HEK293 (cell line): Measurements from ENCODE around the gene ZNF397.

Experiments used
- CTCF ChIA-PET: fragments of 350-600 bp; formaldehyde crosslinking; extraction: SDS; loops from one replicate; lab custom pipeline; 2021; ENCODE audit warnings: antibody characterized with exemption; lab: Yijun Ruan, JAX
- POLR2A ChIA-PET: fragments of 300-600 bp; formaldehyde crosslinking; extraction: SDS; loops from one replicate; lab custom pipeline; 2020; ENCODE audit warnings: antibody characterized with exemption, inconsistent platforms; lab: Yijun Ruan, JAX
- H3K27ac ChIP-seq: fragments of 200-500 bp; sonication (Bioruptor generic); 2 replicates; pipeline ENCODE4 v1.5.1; 2014; ENCODE audit warnings: low read depth, low read length, control low read depth, inconsistent platforms; ENCODE audit errors: extremely low read depth
- H3K36me3 ChIP-seq, 2 experiments: fragments of 200-500 bp in 1 of 2; sonication (Bioruptor generic) in 1 of 2; 1 replicate in 1 of 2; 2 replicates in 1 of 2; pipeline ENCODE4 v1.5.1; 2014 to 2017; ENCODE audit warnings: inconsistent platforms in 2 of 2, low read length in 2 of 2; ENCODE audit not compliant: control insufficient read depth in 2 of 2, insufficient read depth in 1 of 2
- H3K4me1 ChIP-seq: fragments of 200-500 bp; sonication (Bioruptor generic); 2 replicates; pipeline ENCODE4 v1.5.1; 2014; ENCODE audit warnings: mild to moderate bottlenecking, low read length, inconsistent platforms; ENCODE audit not compliant: control insufficient read depth, insufficient read depth
- H3K4me3 ChIP-seq: 2 replicates; pipeline ENCODE4 v1.5.1; 2011; ENCODE audit warnings: low read depth, mild to moderate bottlenecking, control low read depth, low read length, moderate library complexity
- H3K9me3 ChIP-seq: fragments of 200-500 bp; sonication (Bioruptor generic); 2 replicates; pipeline ENCODE4 v1.5.1; 2014; ENCODE audit warnings: low read depth, low read length, inconsistent platforms; ENCODE audit not compliant: control insufficient read depth, insufficient read depth
- BCL11A ChIP-seq: fragments of 450-650 bp; formaldehyde crosslinking; IDR thresholded peaks from 2 replicates; pipeline ENCODE4 v1.5.1; 2016; ENCODE audit warnings: low read depth, missing biosample characterization, missing genetic modification characterization
- HIC1 ChIP-seq: fragments of 450-650 bp; formaldehyde crosslinking; IDR thresholded peaks from 2 replicates; pipeline ENCODE4 v1.5.1; 2016; ENCODE audit warnings: missing biosample characterization, missing genetic modification characterization
- MEIS1 ChIP-seq: sonication (generic); formaldehyde crosslinking; IDR thresholded peaks from 2 replicates; pipeline ENCODE4 v1.8.1; 2022; ENCODE audit warnings: missing genetic modification reagents, mild to moderate bottlenecking, borderline replicate concordance
- ZEB2 ChIP-seq: fragments of 450-650 bp; formaldehyde crosslinking; IDR thresholded peaks from 2 replicates; pipeline ENCODE4 v1.5.1; 2016; ENCODE audit warnings: missing biosample characterization, missing genetic modification characterization
- ZFP3 ChIP-seq: fragments of 450-650 bp; formaldehyde crosslinking; IDR thresholded peaks from 2 replicates; pipeline ENCODE4 v1.5.1; 2016; ENCODE audit warnings: low read depth, missing biosample characterization, missing genetic modification characterization
- ZFP41 ChIP-seq: fragments of 450-650 bp; formaldehyde crosslinking; IDR thresholded peaks from 2 replicates; pipeline ENCODE4 v1.5.1; 2016; ENCODE audit warnings: missing biosample characterization, missing genetic modification characterization, borderline replicate concordance
- ZNF146 ChIP-seq: fragments of 450-650 bp; formaldehyde crosslinking; IDR thresholded peaks from 2 replicates; pipeline ENCODE4 v1.5.1; 2016; ENCODE audit warnings: missing biosample characterization, missing genetic modification characterization
- ZNF202 ChIP-seq: fragments of 450-650 bp; formaldehyde crosslinking; IDR thresholded peaks from 2 replicates; pipeline ENCODE4 v1.5.1; 2016; ENCODE audit warnings: missing biosample characterization, missing genetic modification characterization, borderline replicate concordance
- ZNF26 ChIP-seq: fragments of 450-650 bp; formaldehyde crosslinking; IDR thresholded peaks from 2 replicates; pipeline ENCODE4 v1.5.1; 2016; ENCODE audit warnings: missing biosample characterization, missing genetic modification characterization
- ZNF391 ChIP-seq: fragments of 450-650 bp; formaldehyde crosslinking; IDR thresholded peaks from 2 replicates; pipeline ENCODE4 v1.5.1; 2016; ENCODE audit warnings: low read depth, missing biosample characterization, missing genetic modification characterization, borderline replicate concordance
- ZNF426 ChIP-seq: fragments of 450-650 bp; formaldehyde crosslinking; IDR thresholded peaks from 2 replicates; pipeline ENCODE4 v1.5.1; 2017; ENCODE audit warnings: missing biosample characterization, missing genetic modification characterization, mild to moderate bottlenecking, inconsistent platforms, moderate library complexity
- ZNF488 ChIP-seq: fragments of 450-650 bp; formaldehyde crosslinking; IDR thresholded peaks from 2 replicates; pipeline ENCODE4 v1.5.1; 2016; ENCODE audit warnings: missing biosample characterization, missing genetic modification characterization
- ZNF501 ChIP-seq: fragments of 450-650 bp; formaldehyde crosslinking; IDR thresholded peaks from 2 replicates; pipeline ENCODE4 v1.5.1; 2016; ENCODE audit warnings: missing biosample characterization, missing genetic modification characterization
- ZNF510 ChIP-seq: fragments of 450-650 bp; formaldehyde crosslinking; IDR thresholded peaks from 2 replicates; pipeline ENCODE4 v1.5.1; 2018; ENCODE audit warnings: mild to moderate bottlenecking, missing genetic modification characterization, missing biosample characterization; ENCODE audit not compliant: insufficient replicate concordance
- ZNF561 ChIP-seq: fragments of 450-650 bp; IDR thresholded peaks from 2 replicates; pipeline ENCODE4 v1.5.1; 2018; ENCODE audit warnings: missing biosample characterization, missing genetic modification characterization, borderline replicate concordance
- ZNF664 ChIP-seq: fragments of 450-650 bp; formaldehyde crosslinking; IDR thresholded peaks from 2 replicates; pipeline ENCODE4 v1.5.1; 2016; ENCODE audit warnings: missing biosample characterization, missing genetic modification characterization
- ZNF707 ChIP-seq: fragments of 450-650 bp; formaldehyde crosslinking; IDR thresholded peaks from 2 replicates; pipeline ENCODE4 v1.5.1; 2016; ENCODE audit warnings: missing biosample characterization, missing genetic modification characterization
- ZSCAN23 ChIP-seq: fragments of 450-650 bp; formaldehyde crosslinking; IDR thresholded peaks from 2 replicates; pipeline ENCODE4 v1.5.1; 2016; ENCODE audit warnings: missing biosample characterization, missing genetic modification characterization
- ZXDB ChIP-seq: fragments of 450-650 bp; formaldehyde crosslinking; IDR thresholded peaks from 2 replicates; pipeline ENCODE4 v1.5.1; 2016; ENCODE audit warnings: missing biosample characterization, missing genetic modification characterization
- TF ChIP-seq, protein P1 (sequence below): sonication (generic); formaldehyde crosslinking; IDR thresholded peaks from 2 replicates; pipeline ENCODE4 v1.8.1; 2022; ENCODE audit warnings: mild to moderate bottlenecking, moderate library complexity, missing genetic modification reagents

The ZNF397 gene

GRCh38 chr18:35291166-35291565, 50.3 kb downstream of the ZNF397 start:
- Histone ChIP-seq H3K4me3 (peak overlapping the region; percentile 66), H3K9me3 (no peaks in the 10 kb centered on the region), H3K36me3 (peaks cover 0 to 53% of the 10 kb centered on the region in 2 experiments; a peak in 2 of 3 replicates), H3K4me1 (no peaks in the 10 kb centered on the region), H3K27ac (no peak overlapping the region)
- TF ChIP-seq ZNF664 (tag by site-specific recombination) (no peak), BCL11A (no peak), ZFP3 (tag by site-specific recombination) (no peak), ZNF707 (no peak), ZNF426 (tag by site-specific recombination) (no peak), ZFP41 (no peak), ZNF561 (tag by site-specific recombination) (no peak), ZNF26 (no peak), MEIS1 (CRISPR knock-in tag) (no peak), ZNF501 (tag by site-specific recombination) (no peak), ZSCAN23 (no peak), ZXDB (no peak), HIC1 (no peak), ZNF202 (tag by site-specific recombination) (no peak), ZNF488 (tag by site-specific recombination) (no peak), ZNF510 (tag by site-specific recombination) (no peak)
- TF ChIP-seq, protein P1, sequence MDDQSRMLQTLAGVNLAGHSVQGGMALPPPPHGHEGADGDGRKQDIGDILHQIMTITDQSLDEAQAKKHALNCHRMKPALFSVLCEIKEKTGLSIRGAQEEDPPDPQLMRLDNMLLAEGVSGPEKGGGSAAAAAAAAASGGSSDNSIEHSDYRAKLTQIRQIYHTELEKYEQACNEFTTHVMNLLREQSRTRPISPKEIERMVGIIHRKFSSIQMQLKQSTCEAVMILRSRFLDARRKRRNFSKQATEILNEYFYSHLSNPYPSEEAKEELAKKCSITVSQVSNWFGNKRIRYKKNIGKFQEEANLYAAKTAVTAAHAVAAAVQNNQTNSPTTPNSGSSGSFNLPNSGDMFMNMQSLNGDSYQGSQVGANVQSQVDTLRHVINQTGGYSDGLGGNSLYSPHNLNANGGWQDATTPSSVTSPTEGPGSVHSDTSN: no peak
- ChIA-PET CTCF (interaction anchor here (0.9 kb wide), 1 partner anchor 64 kb away, joined by 3 read pairs; no protein-coding TSS in a partner anchor), POLR2A (no interaction called here)

DNA sequence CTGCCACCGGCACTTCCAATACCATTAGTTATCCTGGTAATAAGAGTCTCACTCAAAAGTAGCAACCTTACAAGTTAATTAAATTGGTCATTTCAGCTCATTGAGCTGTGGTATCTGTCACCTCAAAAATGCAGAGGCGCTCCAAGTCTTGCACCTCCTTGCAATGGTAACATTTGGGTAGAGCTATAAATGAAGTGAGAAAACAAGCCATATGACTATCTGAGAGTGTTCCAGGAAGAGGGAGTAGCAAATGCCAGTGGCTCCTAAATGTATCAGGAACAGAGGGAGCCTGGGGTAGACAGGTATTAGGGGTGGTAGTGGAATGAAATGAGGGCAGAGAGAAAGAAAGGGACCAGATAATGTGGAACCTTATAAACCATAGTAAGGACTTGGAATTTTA, 55.2 kb downstream of the ZNF397 start:
- H3K27ac ChIP-seq: no peak overlapping the region
- ChIA-PET POLR2A (no interaction called here), CTCF (no interaction called here)
- no peaks in the 10 kb centered on the region for H3K4me1 ChIP-seq
- H3K9me3 ChIP-seq: no peaks in the 10 kb centered on the region
- H3K36me3 ChIP-seq: peaks cover 4 to 94% of the 10 kb centered on the region in 2 experiments; a peak in 2 of 3 replicates
- H3K4me3 ChIP-seq: no peak overlapping the region
- TF ChIP-seq ZNF146 (tag by site-specific recombination): no peak
- TF ChIP-seq ZEB2: no peak
- TF ChIP-seq ZNF391 (tag by site-specific recombination): no peak
